Neural cell (in vitro differentiated cells): ENCODE measurements around the gene MOCS1. TPM values are rescaled to one million over a fixed set of nuclear protein-coding genes. Genes with fewer than 3 reads are reported as not detected.

ENCODE experiments used
- H2AFZ ChIP-seq: fragments of 200-600, 300-800 bp; sonication (generic), shearing (Covaris generic); 2 replicates; pipeline ENCODE4 v1.6.0; 2014; ENCODE audit warnings: low read depth, mild to moderate bottlenecking, antibody characterized with exemption, low read length, moderate library complexity
- H3F3A ChIP-seq: fragments of 200-600 bp; shearing (Covaris generic); 2 replicates; pipeline ENCODE4 v1.6.1; 2016; ENCODE audit warnings: mild to moderate bottlenecking, moderate library complexity, mixed read lengths, antibody characterized with exemption, low read length; ENCODE audit not compliant: insufficient read depth, poor library complexity, severe bottlenecking
- H3K27ac ChIP-seq: fragments of 200-600, 300-800 bp; sonication (generic), shearing (Covaris generic); 2 replicates; pipeline ENCODE4 v1.5.1; 2014; ENCODE audit warnings: mild to moderate bottlenecking, low read length, moderate library complexity
- H3K27me3 ChIP-seq: fragments of 300-800, 200-600 bp; sonication (generic), shearing (Covaris generic); 2 replicates; pipeline ENCODE4 v1.6.0; 2014; ENCODE audit warnings: mild to moderate bottlenecking, low read depth, low read length, moderate library complexity; ENCODE audit not compliant: insufficient read depth
- H3K36me3 ChIP-seq: fragments of 300-800, 200-600 bp; sonication (generic), shearing (Covaris generic); 2 replicates; pipeline ENCODE4 v1.5.1; 2014; ENCODE audit warnings: mild to moderate bottlenecking, antibody characterized with exemption, low read length, moderate library complexity; ENCODE audit not compliant: insufficient read depth
- H3K4me2 ChIP-seq: fragments of 300-800, 200-600 bp; sonication (generic), shearing (Covaris generic); 2 replicates; pipeline ENCODE4 v1.6.0; 2014; ENCODE audit warnings: mild to moderate bottlenecking, low read length
- H3K4me3 ChIP-seq: fragments of 300-800, 200-600 bp; sonication (generic), shearing (Covaris generic); 2 replicates; pipeline ENCODE4 v1.5.1; 2014; ENCODE audit warnings: mild to moderate bottlenecking, low read length, moderate library complexity
- H3K79me2 ChIP-seq: fragments of 200-600 bp; shearing (Covaris generic); replicated peaks from 2 replicates; pipeline ENCODE4 v1.6.0; 2014; ENCODE audit warnings: mild to moderate bottlenecking, low read length, moderate library complexity; ENCODE audit not compliant: insufficient read depth
- H3K9ac ChIP-seq: fragments of 300-800, 200-600 bp; sonication (generic), shearing (Covaris generic); 2 replicates; pipeline ENCODE4 v1.6.1; 2016; ENCODE audit warnings: mild to moderate bottlenecking, low read length, mixed read lengths
- H3K9me2 ChIP-seq: fragments of 200-600 bp; shearing (Covaris generic); 2 replicates; pipeline ENCODE4 v1.6.1; 2016; ENCODE audit warnings: mild to moderate bottlenecking, low read length, mixed read lengths; ENCODE audit not compliant: insufficient read depth
- H3K9me3 ChIP-seq: fragments of 200-600, 300-800 bp; sonication (generic), shearing (Covaris generic); 2 replicates; pipeline ENCODE4 v1.6.1; 2016; ENCODE audit warnings: mild to moderate bottlenecking, mixed run types, low read length, moderate library complexity, mixed read lengths
- H4K20me1 ChIP-seq: fragments of 200-600 bp; shearing (Covaris generic); 2 replicates; pipeline ENCODE4 v1.6.1; 2016; ENCODE audit warnings: mild to moderate bottlenecking, mixed run types; ENCODE audit not compliant: insufficient read depth
- EP300 ChIP-seq: fragments of 450-650 bp; conservative IDR thresholded peaks from 2 replicates; pipeline ENCODE4 v1.6.1; 2014; ENCODE audit warnings: antibody characterized with exemption, mild to moderate bottlenecking, moderate library complexity; ENCODE audit not compliant: poor library complexity, severe bottlenecking
- EZH2 ChIP-seq: fragments of 200-600, 300-800 bp; shearing (Covaris generic), sonication (generic); IDR thresholded peaks from 2 replicates; pipeline ENCODE4 v1.6.1; 2014; ENCODE audit warnings: antibody characterized with exemption, low read length, borderline replicate concordance, mild to moderate bottlenecking; ENCODE audit not compliant: insufficient read depth, poor library complexity, severe bottlenecking
- MXI1 ChIP-seq: fragments of 450-650 bp; conservative IDR thresholded peaks from 2 replicates; pipeline ENCODE4 v1.6.1; 2014; ENCODE audit warnings: antibody characterized with exemption, mild to moderate bottlenecking; ENCODE audit not compliant: poor library complexity, severe bottlenecking
- POLR2AphosphoS5 ChIP-seq: IDR thresholded peaks from 2 replicates; pipeline ENCODE4 v1.6.1; 2012
- RAD21 ChIP-seq: fragments of 450-650 bp; conservative IDR thresholded peaks from 2 replicates; pipeline ENCODE4 v1.6.1; 2014; ENCODE audit warnings: antibody characterized with exemption, mild to moderate bottlenecking, moderate library complexity
- SMC3 ChIP-seq: fragments of 450-650 bp; conservative IDR thresholded peaks from 2 replicates; pipeline ENCODE4 v1.6.1; 2014; ENCODE audit warnings: antibody characterized with exemption, mild to moderate bottlenecking, moderate library complexity; ENCODE audit not compliant: poor library complexity
- TAF1 ChIP-seq: IDR thresholded peaks from 2 replicates; pipeline ENCODE4 v1.6.1; 2012; ENCODE audit warnings: low read depth
- polyA plus RNA-seq: library from polyadenylated mRNA; depleted of rRNA; stranded (reverse); fragments of >200 nt; gene quantifications from 2 replicates; pipeline ENCODE4 v1.2.3, GENCODE V29; 2014
- TF ChIP-seq, protein P1 (sequence below): fragments of 450-650 bp; IDR thresholded peaks from 2 replicates; pipeline ENCODE4 v1.5.1; 2014; ENCODE audit warnings: antibody characterized with exemption, mild to moderate bottlenecking, moderate library complexity; ENCODE audit not compliant: poor library complexity, severe bottlenecking
- TF ChIP-seq, protein P2 (sequence below): IDR thresholded peaks from 2 replicates; pipeline ENCODE4 v1.6.1; 2012; ENCODE audit warnings: borderline replicate concordance

Gene MOCS1
- polyA plus RNA-seq, 1 donor from 2014 or later, result 4.6 TPM

DNA sequence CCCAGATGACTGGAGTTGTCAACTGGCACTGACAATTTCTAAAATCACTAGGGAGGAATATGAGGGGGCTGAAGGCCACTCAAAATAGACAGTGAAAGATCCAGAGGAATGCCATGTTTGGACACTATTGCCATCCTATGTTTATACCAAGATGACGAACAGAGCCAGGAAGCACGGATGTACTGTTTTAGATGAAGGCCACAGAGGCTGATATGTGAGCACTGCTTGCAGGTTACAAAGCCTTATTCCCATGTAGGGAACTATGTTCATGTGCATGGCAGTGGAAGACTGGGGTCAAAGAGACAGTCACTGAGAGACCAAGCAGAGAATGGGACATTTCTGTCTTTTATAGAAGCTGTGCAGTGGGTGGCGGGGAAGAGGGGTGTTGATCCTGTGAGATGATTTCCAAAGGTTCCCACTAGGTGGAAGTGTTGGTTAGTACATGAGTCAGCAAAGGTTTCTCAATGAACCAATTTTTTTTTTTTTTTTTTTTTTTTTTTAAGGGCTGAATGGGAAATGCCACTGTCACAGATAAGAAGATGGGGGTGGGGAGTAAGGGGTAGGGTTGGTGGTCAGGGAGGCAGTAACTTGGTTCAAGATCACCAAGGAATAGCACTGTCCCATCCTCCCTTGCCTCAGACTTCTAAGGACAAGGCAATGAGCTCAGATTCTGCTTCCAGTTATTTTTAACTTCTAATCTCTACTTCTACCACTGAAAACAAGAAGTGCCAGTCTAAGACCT, 46.7 kb upstream of the MOCS1 start:
- TF ChIP-seq, protein P1, sequence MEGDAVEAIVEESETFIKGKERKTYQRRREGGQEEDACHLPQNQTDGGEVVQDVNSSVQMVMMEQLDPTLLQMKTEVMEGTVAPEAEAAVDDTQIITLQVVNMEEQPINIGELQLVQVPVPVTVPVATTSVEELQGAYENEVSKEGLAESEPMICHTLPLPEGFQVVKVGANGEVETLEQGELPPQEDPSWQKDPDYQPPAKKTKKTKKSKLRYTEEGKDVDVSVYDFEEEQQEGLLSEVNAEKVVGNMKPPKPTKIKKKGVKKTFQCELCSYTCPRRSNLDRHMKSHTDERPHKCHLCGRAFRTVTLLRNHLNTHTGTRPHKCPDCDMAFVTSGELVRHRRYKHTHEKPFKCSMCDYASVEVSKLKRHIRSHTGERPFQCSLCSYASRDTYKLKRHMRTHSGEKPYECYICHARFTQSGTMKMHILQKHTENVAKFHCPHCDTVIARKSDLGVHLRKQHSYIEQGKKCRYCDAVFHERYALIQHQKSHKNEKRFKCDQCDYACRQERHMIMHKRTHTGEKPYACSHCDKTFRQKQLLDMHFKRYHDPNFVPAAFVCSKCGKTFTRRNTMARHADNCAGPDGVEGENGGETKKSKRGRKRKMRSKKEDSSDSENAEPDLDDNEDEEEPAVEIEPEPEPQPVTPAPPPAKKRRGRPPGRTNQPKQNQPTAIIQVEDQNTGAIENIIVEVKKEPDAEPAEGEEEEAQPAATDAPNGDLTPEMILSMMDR, result peak; percentile 81
- TF ChIP-seq SMC3, result peak; percentile 91
- TF ChIP-seq RAD21, result peak; percentile 87
- TF ChIP-seq POLR2AphosphoS5, result no peak
- Histone ChIP-seq H3K9ac (no peak overlapping the region), H3F3A (no peaks in the 10 kb centered on the region), H3K4me3 (no peak overlapping the region), H3K9me2 (no peaks in the 10 kb centered on the region), H3K4me2 (no peak overlapping the region), H3K27ac (no peak overlapping the region), H3K36me3 (no peaks in the 10 kb centered on the region), H3K27me3 (no peaks in the 10 kb centered on the region), H4K20me1 (no peaks in the 10 kb centered on the region), H3K9me3 (no peaks in the 10 kb centered on the region), H2AFZ (no peak overlapping the region), H3K79me2 (no peaks in the 10 kb centered on the region)

- no peaks in the 10 kb centered on the region for H4K20me1 ChIP-seq
- H3K27ac ChIP-seq, result no peak overlapping the region
- H3K36me3 ChIP-seq, result no peaks in the 10 kb centered on the region
- H2AFZ ChIP-seq, result no peak overlapping the region
- no peak overlapping the region for H3K9ac ChIP-seq
- H3K9me2 ChIP-seq, result no peaks in the 10 kb centered on the region
- no peaks in the 10 kb centered on the region for H3K79me2 ChIP-seq
- H3F3A ChIP-seq, result no peaks in the 10 kb centered on the region
- H3K4me2 ChIP-seq, result no peak overlapping the region
- no peak overlapping the region for H3K4me3 ChIP-seq
- H3K9me3 ChIP-seq, result no peaks in the 10 kb centered on the region
- H3K27me3 ChIP-seq, result no peaks in the 10 kb centered on the region
- TF ChIP-seq POLR2AphosphoS5 (no peak), SMC3 (no peak), EP300 (no peak), RAD21 (no peak), TAF1 (no peak), EZH2 (no peak), MXI1 (no peak)
- TF ChIP-seq, protein P1, result no peak
- TF ChIP-seq, protein P2, sequence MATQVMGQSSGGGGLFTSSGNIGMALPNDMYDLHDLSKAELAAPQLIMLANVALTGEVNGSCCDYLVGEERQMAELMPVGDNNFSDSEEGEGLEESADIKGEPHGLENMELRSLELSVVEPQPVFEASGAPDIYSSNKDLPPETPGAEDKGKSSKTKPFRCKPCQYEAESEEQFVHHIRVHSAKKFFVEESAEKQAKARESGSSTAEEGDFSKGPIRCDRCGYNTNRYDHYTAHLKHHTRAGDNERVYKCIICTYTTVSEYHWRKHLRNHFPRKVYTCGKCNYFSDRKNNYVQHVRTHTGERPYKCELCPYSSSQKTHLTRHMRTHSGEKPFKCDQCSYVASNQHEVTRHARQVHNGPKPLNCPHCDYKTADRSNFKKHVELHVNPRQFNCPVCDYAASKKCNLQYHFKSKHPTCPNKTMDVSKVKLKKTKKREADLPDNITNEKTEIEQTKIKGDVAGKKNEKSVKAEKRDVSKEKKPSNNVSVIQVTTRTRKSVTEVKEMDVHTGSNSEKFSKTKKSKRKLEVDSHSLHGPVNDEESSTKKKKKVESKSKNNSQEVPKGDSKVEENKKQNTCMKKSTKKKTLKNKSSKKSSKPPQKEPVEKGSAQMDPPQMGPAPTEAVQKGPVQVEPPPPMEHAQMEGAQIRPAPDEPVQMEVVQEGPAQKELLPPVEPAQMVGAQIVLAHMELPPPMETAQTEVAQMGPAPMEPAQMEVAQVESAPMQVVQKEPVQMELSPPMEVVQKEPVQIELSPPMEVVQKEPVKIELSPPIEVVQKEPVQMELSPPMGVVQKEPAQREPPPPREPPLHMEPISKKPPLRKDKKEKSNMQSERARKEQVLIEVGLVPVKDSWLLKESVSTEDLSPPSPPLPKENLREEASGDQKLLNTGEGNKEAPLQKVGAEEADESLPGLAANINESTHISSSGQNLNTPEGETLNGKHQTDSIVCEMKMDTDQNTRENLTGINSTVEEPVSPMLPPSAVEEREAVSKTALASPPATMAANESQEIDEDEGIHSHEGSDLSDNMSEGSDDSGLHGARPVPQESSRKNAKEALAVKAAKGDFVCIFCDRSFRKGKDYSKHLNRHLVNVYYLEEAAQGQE, result no peak
Observed at GRCh38 chr6:39979461-39980328, 45.4 kb upstream of the MOCS1 start.
